ENCODE data around the gene TPK1. TPM values are rescaled to one million over a fixed set of nuclear protein-coding genes. Genes with fewer than 3 reads are reported as not detected.

TPK1 gene
- polyA plus RNA-seq, 1 of the 3 experiments (the other 2 are of a cell fraction) = 3.3 TPM

- no peaks in the 10 kb centered on the region for H3K36me3 ChIP-seq (replicated peaks in 1 of 2; ENCODE audit: control insufficient read depth in 1 of 2, insufficient read depth in 2 of 2, low read length in 1 of 2)
- H3K9me3 ChIP-seq = no peaks in the 10 kb centered on the region
- POLR2A ChIA-PET = no interaction called here
- no peak overlapping the region for H2AFZ ChIP-seq (ENCODE audit: low read depth)
- no peaks in the 10 kb centered on the region for H3K4me1 ChIP-seq (ENCODE audit: control insufficient read depth in 1 of 2, insufficient read depth in 2 of 2, low read depth in 1 of 2, low read length in 1 of 2)
- no peaks in the 10 kb centered on the region for H3F3A ChIP-seq (replicated peaks; ENCODE audit: insufficient read depth)
- H3K27ac ChIP-seq (ENCODE audit: low read depth in 2 of 2, low read length in 1 of 2) = no peak overlapping the region
- H3K27me3 ChIP-seq (ENCODE audit: insufficient read depth) = peaks cover 54% of the 10 kb centered on the region; the same call in 1 of the 2 replicates
- 7% methylated on average over 4 of the region's 4 CpGs for WGBS (ENCODE audit: low lambda C conversion rate)
- H3K9me2 ChIP-seq = no peaks in the 10 kb centered on the region
- no peak overlapping the region for H3K4me2 ChIP-seq
- CTCF ChIA-PET = interaction anchor here (4.8 kb wide), 1 partner anchor 13 kb away, joined by 36 read pairs; no protein-coding TSS in a partner anchor
- TF ChIP-seq GATA2 (CRISPR knock-in tag; IDR thresholded peaks at IDR 0.05) = no peak
- no peak for TF ChIP-seq RFX5 (IDR thresholded peaks at IDR 0.05; ENCODE audit: low read length)
- TF ChIP-seq TEAD4 (IDR thresholded peaks at IDR 0.05; ENCODE audit: borderline replicate concordance, insufficient read depth) = no peak
- no peak for TF ChIP-seq MXI1 (IDR thresholded peaks at IDR 0.05; ENCODE audit: low read depth, low read length)
- TF ChIP-seq POLR2AphosphoS5 (IDR thresholded peaks at IDR 0.05; ENCODE audit: low read depth, low read length) = no peak
- TF ChIP-seq NRF1 (IDR thresholded peaks at IDR 0.05; ENCODE audit: low read depth, low read length) = no peak
- no peak for TF ChIP-seq TCF12 (IDR thresholded peaks at IDR 0.05)
- TF ChIP-seq ELF1 (IDR thresholded peaks at IDR 0.05) = no peak
- no peak for TF ChIP-seq EP300 (IDR thresholded peaks at IDR 0.05; ENCODE audit: borderline replicate concordance in 1 of 2, low read depth in 1 of 2, low read length in 1 of 2)
- no peak for TF ChIP-seq REST (IDR thresholded peaks at IDR 0.05; ENCODE audit: low read depth, low read length)
- TF ChIP-seq, protein P1, sequence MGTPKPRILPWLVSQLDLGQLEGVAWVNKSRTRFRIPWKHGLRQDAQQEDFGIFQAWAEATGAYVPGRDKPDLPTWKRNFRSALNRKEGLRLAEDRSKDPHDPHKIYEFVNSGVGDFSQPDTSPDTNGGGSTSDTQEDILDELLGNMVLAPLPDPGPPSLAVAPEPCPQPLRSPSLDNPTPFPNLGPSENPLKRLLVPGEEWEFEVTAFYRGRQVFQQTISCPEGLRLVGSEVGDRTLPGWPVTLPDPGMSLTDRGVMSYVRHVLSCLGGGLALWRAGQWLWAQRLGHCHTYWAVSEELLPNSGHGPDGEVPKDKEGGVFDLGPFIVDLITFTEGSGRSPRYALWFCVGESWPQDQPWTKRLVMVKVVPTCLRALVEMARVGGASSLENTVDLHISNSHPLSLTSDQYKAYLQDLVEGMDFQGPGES (IDR thresholded peaks at IDR 0.05; ENCODE audit: low read depth, low read length) = no peak
- TF ChIP-seq SIN3A (IDR thresholded peaks at IDR 0.05; ENCODE audit: borderline replicate concordance, low read depth, low read length) = no peak
- TF ChIP-seq TAF1 (IDR thresholded peaks at IDR 0.05; ENCODE audit: borderline replicate concordance, low read depth, low read length) = no peak
- no peak for TF ChIP-seq RAD21 (IDR thresholded peaks at IDR 0.05; ENCODE audit: low read length)
- no peak for TF ChIP-seq FOXJ3 (CRISPR knock-in tag; IDR thresholded peaks at IDR 0.05)
- TF ChIP-seq USF1 (IDR thresholded peaks at IDR 0.05; ENCODE audit: borderline replicate concordance, low read depth) = no peak
- TF ChIP-seq NFIC (IDR thresholded peaks at IDR 0.05; ENCODE audit: borderline replicate concordance) = no peak
- no peak for TF ChIP-seq FOXM1 (IDR thresholded peaks at IDR 0.05; ENCODE audit: low read depth)
- TF ChIP-seq, protein P2, sequence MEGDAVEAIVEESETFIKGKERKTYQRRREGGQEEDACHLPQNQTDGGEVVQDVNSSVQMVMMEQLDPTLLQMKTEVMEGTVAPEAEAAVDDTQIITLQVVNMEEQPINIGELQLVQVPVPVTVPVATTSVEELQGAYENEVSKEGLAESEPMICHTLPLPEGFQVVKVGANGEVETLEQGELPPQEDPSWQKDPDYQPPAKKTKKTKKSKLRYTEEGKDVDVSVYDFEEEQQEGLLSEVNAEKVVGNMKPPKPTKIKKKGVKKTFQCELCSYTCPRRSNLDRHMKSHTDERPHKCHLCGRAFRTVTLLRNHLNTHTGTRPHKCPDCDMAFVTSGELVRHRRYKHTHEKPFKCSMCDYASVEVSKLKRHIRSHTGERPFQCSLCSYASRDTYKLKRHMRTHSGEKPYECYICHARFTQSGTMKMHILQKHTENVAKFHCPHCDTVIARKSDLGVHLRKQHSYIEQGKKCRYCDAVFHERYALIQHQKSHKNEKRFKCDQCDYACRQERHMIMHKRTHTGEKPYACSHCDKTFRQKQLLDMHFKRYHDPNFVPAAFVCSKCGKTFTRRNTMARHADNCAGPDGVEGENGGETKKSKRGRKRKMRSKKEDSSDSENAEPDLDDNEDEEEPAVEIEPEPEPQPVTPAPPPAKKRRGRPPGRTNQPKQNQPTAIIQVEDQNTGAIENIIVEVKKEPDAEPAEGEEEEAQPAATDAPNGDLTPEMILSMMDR (IDR thresholded peaks at IDR 0.05) = no peak
- TF ChIP-seq FOSL2 (IDR thresholded peaks at IDR 0.05; ENCODE audit: borderline replicate concordance, low read depth) = no peak
- no peak overlapping the region for H3K9ac ChIP-seq
- no peaks in the 10 kb centered on the region for H4K20me1 ChIP-seq (ENCODE audit: insufficient read depth)
- no peaks in the 10 kb centered on the region for H3K79me2 ChIP-seq (ENCODE audit: insufficient read depth)
- no peak for DNase-seq
- H3K4me3 ChIP-seq (ENCODE audit: low read depth in 2 of 2, low read length in 1 of 2) = no peak overlapping the region
Measured at GRCh38 chr7:144404946-144405345, 430.9 kb downstream of the TPK1 start.
